HL-60 (cell line): ENCODE data around the gene TMEM163.

Experiments
- TF ChIP-seq, protein P1 (sequence below): IDR thresholded peaks from one replicate; pipeline ENCODE4 v1.5.1; 2011; ENCODE audit warnings: low read length, control low read depth, inconsistent platforms; ENCODE audit not compliant: insufficient read depth
- TF ChIP-seq, protein P2 (sequence below): IDR thresholded peaks from 2 replicates; pipeline ENCODE4 v1.6.1; 2012; ENCODE audit warnings: low read depth; ENCODE audit not compliant: insufficient replicate concordance

DNA sequence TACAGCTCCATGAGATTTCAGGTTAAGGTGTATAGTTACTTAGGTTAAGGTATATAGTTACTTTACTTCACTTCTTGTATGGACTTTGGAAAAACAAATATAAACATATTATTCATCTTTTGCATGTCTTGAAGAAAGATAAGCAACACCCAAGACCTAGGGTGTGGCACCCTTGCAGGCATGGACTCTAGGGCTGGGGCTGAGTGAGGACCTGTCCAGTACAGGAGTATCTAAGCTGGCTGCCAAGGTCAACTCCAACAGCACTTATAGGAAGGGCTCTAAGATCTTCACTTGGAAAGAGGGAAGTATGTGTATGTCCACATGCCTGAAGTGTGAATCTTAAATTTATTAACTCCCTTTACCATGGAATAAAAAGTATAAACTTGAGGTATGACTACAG is 7.1 kb upstream of the TMEM163 start:
- TF ChIP-seq, protein P1, sequence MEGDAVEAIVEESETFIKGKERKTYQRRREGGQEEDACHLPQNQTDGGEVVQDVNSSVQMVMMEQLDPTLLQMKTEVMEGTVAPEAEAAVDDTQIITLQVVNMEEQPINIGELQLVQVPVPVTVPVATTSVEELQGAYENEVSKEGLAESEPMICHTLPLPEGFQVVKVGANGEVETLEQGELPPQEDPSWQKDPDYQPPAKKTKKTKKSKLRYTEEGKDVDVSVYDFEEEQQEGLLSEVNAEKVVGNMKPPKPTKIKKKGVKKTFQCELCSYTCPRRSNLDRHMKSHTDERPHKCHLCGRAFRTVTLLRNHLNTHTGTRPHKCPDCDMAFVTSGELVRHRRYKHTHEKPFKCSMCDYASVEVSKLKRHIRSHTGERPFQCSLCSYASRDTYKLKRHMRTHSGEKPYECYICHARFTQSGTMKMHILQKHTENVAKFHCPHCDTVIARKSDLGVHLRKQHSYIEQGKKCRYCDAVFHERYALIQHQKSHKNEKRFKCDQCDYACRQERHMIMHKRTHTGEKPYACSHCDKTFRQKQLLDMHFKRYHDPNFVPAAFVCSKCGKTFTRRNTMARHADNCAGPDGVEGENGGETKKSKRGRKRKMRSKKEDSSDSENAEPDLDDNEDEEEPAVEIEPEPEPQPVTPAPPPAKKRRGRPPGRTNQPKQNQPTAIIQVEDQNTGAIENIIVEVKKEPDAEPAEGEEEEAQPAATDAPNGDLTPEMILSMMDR, result no peak
- TF ChIP-seq, protein P2, sequence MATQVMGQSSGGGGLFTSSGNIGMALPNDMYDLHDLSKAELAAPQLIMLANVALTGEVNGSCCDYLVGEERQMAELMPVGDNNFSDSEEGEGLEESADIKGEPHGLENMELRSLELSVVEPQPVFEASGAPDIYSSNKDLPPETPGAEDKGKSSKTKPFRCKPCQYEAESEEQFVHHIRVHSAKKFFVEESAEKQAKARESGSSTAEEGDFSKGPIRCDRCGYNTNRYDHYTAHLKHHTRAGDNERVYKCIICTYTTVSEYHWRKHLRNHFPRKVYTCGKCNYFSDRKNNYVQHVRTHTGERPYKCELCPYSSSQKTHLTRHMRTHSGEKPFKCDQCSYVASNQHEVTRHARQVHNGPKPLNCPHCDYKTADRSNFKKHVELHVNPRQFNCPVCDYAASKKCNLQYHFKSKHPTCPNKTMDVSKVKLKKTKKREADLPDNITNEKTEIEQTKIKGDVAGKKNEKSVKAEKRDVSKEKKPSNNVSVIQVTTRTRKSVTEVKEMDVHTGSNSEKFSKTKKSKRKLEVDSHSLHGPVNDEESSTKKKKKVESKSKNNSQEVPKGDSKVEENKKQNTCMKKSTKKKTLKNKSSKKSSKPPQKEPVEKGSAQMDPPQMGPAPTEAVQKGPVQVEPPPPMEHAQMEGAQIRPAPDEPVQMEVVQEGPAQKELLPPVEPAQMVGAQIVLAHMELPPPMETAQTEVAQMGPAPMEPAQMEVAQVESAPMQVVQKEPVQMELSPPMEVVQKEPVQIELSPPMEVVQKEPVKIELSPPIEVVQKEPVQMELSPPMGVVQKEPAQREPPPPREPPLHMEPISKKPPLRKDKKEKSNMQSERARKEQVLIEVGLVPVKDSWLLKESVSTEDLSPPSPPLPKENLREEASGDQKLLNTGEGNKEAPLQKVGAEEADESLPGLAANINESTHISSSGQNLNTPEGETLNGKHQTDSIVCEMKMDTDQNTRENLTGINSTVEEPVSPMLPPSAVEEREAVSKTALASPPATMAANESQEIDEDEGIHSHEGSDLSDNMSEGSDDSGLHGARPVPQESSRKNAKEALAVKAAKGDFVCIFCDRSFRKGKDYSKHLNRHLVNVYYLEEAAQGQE, result no peak
